GM03348 (cell line): ENCODE results near the gene ATF4.
"Not testable (repeated sequence)": the region's sequence is repeated elsewhere in the genome, so short reads cannot be mapped to it uniquely, and the experiment has no call there.

Source experiments
- DNase-seq: peaks from one replicate; pipeline ENCODE4 v3.0.0; 2012; ENCODE audit warnings: low spot score

ATF4 gene

GRCh38 chr22:39489094-39490068, 31.0 kb upstream of the ATF4 start:
- no peak for DNase-seq

DNA sequence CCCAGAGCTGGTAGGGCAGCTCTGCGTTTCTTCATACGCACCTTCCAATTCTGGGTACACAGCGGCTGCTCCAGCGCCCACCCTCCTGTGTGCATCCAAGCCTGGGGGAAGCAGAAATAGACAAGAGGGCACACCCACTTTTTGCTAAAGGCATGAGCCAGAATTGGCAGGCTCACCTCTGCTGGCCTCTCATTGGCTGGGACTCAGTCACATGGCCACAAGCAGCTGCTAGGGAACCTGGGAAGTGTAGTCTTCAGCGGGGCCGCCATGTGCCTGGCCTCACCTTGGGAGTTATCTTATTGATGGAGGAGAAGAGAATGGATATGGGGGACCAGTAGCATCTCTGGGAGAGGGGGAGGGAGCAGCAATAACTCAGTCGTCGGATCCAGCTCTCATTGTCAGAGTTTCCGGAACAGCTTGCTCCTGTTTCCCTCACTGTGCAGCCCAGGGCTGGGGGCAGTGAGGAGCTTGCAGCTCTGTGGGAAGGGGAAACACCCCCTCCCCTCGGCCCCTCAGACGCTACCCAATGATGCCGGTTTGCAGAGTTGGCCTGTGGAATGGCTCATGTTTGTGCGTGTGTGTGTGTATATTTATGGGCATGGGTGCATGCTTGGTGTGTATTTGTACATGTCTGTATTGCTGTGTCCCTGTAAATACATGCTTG, 30.1 kb upstream of the ATF4 start:
- peak; percentile 88 for DNase-seq

DNA sequence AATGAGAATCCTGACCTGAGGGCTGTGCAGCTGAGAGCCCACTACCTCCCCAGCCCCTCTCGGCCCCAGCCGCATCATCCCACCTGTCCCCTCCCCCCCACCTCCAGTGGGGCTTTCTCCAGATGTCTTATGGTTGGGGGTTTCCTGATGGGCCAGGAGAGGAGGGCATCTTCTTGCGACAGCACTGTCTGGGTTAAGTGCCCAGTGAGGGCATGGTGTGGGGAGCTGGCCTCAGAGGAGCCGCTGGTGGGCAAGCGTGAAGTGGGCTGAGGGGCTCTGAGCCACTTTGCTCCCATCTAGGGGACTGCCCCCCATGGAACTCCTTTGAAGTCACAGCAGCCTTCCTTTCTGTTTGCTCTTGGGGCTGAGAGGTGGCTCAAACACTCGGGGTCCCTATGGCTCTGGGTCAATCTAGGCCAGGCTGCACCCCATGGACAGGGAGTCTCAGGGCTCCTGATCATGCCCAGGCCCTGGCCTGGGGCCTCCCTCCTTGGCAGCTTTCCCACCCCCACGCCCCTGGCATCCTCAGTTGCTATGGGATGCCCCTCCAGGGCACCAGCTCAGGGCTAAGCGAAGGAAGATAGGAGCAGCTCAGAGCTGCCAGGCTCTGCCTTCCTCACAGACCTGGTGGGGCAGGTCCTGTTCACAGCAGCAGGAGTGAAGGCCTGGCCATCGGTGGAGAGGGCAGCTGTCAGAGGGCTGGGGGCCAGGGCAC, 29.2 kb upstream of the ATF4 start:
- DNase-seq = no peak

DNA sequence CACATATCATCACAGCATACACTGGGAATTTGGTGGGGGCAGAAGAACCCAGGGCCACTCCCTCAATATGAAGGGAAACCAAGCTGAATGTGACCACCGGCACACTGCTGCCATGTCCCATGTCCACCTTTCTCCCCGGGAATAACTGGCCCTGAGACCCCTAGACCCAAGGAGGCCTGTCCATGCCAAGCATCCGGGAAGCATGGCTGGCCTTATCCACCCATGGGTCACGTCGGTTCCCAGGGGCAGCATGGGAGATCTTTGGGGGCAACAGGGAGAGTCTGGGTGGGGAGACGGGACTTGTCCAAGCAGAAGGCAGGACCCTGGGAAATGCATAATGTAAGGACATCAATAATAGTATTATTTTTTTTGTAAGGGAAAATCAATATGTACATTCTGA, 28.7 kb upstream of the ATF4 start:
- DNase-seq = no peak

GRCh38 chr22:39492186-39492585, 28.2 kb upstream of the ATF4 start:
- no peak for DNase-seq

GRCh38 chr22:39493759-39494158, 26.6 kb upstream of the ATF4 start:
- DNase-seq = peak; percentile 85

GRCh38 chr22:39494471-39495120, 25.8 kb upstream of the ATF4 start:
- DNase-seq = no peak

DNA sequence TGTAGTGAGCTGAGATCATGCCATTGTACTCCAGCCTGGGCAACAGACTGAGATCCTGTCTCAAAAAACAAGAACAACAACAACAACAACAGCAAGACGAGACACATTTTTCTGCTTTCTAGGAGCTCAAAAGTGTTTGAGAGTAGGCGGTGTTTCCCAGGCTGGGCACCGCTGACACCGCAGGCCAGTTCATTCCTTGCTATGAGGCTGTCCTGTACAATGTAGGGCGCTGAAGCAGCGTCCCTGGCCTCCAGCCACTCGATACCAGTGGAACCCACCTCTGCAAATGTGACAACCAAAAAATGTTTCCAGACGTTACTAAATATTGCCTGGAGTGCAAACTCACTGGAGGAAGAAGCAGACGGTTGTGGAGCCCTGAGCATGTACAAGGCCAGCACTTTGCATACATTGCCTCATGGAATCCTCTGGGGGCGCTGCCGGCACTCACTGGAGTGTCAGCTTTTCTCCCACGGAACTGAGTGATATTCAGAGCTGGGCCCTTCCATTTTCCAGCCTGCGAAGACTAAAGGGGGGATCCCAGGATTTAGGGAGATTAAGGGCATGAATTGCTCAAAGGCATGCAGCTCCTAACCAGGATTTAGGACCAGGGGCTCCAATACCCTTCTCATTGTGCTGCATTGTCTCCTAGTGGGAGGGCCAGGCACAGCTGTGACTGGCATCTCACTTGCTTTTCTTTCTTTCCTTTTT, 24.1 kb upstream of the ATF4 start:
- DNase-seq = peak; percentile 71

DNA sequence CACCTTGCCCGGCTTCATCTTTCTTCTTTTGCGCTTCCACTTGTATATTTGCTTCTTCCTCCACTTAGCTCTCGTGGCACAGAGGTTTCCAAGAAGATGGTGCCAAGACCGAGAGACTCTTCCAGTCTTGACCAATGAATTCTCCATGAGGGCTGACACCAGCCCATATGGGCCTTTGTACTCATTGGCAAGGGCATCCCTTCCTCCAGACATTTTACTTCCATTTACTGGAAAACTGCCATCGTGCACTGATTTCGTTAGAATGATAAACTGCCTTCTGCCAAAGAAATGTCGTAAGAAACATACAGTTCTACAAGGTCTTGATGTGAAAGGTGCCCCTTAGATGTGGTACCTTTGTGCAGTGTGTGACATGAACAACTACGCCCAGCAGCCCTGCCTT, 22.9 kb upstream of the ATF4 start:
- no peak for DNase-seq

- DNase-seq = no peak
Measured at GRCh38 chr22:39498368-39498767, 22.0 kb upstream of the ATF4 start.

GRCh38 chr22:39498802-39499201, 21.6 kb upstream of the ATF4 start:
- no peak for DNase-seq

- no peak for DNase-seq
Measured at GRCh38 chr22:39500101-39500500, 20.3 kb upstream of the ATF4 start.

DNA sequence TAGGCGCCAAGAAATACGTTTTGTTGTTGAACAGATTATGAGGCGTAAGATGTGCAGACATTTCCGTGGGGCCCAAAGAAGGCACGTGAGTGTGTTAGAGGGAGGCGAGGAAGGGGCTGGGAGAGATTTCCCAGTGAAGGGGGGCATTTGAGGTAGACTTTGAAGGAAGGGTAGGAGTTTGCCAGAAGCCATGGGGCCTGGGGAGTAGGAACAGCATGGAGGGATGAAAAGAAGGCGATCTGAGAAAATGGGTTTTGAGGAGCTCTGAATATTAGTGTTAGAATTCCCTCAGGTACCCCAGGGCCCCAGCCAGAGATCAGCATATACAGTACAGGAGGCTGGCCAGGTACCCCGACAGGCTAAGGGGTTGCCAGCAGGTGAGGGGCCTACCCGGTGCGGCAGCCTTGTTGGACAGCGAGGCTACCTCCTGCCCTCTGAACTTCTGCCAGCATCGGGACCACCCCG, 18.7 kb upstream of the ATF4 start:
- DNase-seq = no peak

DNA sequence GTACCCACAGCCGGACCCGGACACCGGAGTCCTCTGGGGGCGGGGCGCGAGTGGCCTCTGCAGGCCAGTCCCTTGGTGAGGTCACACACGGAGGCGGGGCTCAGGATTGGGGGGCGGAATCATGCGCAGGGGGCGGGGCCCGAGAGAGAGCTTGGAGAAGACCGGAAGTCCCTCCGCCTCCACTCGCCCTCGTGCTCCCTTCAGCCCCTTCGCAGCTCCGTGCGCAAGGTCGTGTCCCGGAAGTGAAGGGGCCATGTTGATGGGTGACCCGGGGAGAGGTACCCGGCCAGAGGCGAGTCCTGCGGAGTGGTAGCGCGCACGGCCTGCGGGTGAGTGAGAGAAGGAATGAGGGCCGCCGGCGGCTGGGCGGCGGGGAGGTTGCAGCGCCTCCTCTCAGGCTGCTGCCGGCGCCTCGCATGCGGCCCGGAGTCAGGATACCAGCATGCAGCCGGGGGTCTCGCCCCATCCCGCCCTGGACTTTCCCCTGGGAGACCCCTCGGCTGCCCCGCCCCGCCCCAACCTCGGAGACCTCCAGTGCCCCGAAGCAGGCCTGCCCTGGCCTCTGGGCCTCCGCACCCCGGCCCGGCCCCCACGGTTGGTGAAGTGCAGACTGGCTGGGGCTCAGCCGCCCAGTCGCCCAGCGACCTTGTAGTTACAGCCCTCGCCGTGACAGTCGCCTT, 18.1 kb upstream of the ATF4 start, which contains the start of gene MIEF1:
MIEF1 (plus strand) TSS at position 182 of the 680 bp plus-strand sequence. CDS start 9,005 bp downstream, outside the sequence.
- DNase-seq = peak; percentile 98

DNA sequence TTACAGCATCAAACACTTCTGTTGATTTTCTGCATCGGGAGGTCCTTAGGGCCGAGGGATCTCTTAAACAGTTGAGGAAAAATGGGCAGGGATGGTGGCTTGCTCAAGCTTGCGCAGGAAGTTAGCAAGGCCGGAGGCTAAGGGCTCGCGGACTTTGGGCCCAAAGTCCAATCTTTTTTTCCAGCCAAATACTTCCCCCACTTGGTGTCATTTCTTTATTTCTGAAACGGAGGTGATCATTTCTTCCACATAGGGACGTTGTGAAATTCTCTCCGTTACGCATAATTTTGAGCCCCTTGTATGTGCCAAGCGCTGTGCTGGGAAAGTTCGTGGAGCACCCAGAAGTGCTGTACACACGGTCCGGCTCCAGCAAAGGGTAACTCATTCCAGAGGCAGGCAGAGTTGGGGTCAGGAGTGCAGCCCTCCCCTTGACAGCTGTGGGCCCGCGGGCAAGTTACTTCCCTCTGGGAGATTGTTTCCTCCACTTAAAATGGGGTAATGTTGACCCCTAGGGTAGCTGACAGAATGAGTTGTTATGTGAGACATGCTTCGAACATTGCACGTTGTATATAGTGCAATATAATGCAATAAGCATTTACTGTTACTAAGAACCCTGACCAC, 17.5 kb upstream of the ATF4 start:
- DNase-seq = no peak

DNA sequence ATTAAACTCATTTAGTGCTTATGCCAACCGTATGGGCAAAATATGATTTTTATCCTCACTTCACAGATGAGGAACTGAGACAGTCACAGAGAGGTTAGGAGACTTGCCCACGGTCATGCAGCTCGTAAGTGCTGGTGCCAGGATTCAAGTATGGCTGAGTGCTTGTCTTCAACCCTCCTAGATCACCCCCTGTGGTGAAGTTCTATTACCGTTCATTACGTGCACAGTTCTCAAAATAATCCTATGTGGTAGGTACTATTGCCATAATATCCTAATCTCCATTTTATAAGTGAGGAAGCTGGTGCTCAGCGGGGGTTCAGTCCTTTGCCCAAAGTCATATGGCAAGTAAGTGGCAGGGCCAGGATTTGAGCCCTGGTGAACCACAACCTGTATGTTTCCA, 16.7 kb upstream of the ATF4 start:
- DNase-seq = no peak

DNA sequence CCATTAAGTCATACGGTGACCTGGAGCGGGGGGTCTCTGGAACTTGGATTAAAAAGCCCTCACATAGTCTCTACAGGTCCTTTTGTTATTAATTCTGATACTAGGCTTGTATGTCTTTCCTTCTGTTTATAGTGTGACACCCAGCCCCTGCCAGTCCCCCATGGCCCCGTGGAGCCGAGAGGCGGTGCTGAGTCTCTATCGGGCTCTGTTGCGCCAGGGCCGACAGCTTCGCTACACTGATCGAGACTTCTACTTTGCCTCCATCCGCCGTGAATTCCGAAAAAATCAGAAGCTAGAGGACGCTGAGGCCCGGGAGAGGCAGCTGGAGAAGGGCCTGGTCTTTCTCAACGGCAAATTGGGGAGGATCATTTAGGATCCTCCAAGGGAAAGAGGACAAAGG, 16.3 kb upstream of the ATF4 start:
- DNase-seq = no peak

- not testable (repeated sequence) for DNase-seq
Measured at GRCh38 chr22:39507021-39507420, 13.3 kb upstream of the ATF4 start.

DNA sequence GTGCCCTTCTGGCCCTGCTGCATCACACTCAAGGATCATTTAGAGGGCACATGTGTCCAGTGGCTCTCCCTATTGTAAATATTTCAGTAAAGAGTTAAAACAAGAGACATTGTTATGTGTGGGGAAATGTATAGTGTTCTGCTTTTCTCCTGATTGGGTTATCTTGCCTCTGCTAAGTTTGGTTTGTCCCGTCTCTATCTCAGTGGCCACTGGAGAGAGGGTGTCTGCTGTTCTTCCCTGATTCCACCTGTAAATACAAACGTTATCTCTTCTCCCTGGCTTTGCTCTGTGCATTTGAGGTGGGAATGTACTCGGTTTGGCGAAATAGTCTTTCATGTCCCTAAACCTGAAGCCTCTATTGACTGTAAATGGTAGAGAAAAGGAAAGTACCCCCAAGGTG, 12.0 kb upstream of the ATF4 start:
- DNase-seq = no peak

- DNase-seq = no peak
Measured at GRCh38 chr22:39510529-39511149, 9.7 kb upstream of the ATF4 start.
